CD4-positive, alpha-beta T cell treated with Interleukin-2 at 100 ng/mL for 4 hours (primary cell): ENCODE data around the gene TAF11L2.
"Not testable (repeated sequence)": the region's sequence is repeated elsewhere in the genome, so short reads cannot be mapped to it uniquely, and the experiment has no call there.

Experiments used
- DNase-seq: peaks from one replicate; pipeline ENCODE4 v3.0.0-alpha.2; 2020; ENCODE audit warnings: low spot score

The TAF11L2 gene

GRCh38 chr5:17526504-17526903 lies 28.5 kb downstream of the TAF11L2 start:
- peak; percentile 30 for DNase-seq

- not testable (repeated sequence) for DNase-seq
Observed at GRCh38 chr5:17528369-17528768, 30.3 kb downstream of the TAF11L2 start, which contains the start of gene TAF11L6. Gene TAF11L6, plus strand, starts transcription at chr5:17528669.
